Astrocyte of the spinal cord (primary cell): ENCODE measurements around the gene ITGA1.

Experiments
- DNase-seq: peaks from one replicate; pipeline ENCODE4 v3.0.0; 2011; ENCODE audit warnings: low read depth, low spot score
- H3K4me3 ChIP-seq: 2 replicates; pipeline ENCODE4 v1.5.1; 2011; ENCODE audit warnings: low read depth, mild to moderate bottlenecking, low read length, moderate library complexity
- CTCF ChIP-seq: IDR thresholded peaks from 2 replicates; pipeline ENCODE4 v1.5.1; 2012; ENCODE audit warnings: low read depth, mild to moderate bottlenecking, low read length, inconsistent platforms
- in situ Hi-C: cut with HindIII; loops from 2 replicates; pipeline ENCODE4 v1.10.0; 2017; ENCODE audit warnings: low sequenced_read_pairs

ITGA1 gene

GRCh38 chr5:52821901-52822300 is 34.2 kb downstream of the ITGA1 start:
- TF ChIP-seq CTCF = no peak
- in situ Hi-C loops = no loop called here
- no peak for DNase-seq
- no peak overlapping the region for H3K4me3 ChIP-seq

- no peak for DNase-seq
- in situ Hi-C loops = no loop called here
- no peak overlapping the region for H3K4me3 ChIP-seq
- no peak for TF ChIP-seq CTCF
These were observed 34.7 kb downstream of the ITGA1 start for GRCh38 chr5:52822437-52822836.

- in situ Hi-C loops = no loop called here
- H3K4me3 ChIP-seq = no peak overlapping the region
- no peak for DNase-seq
- TF ChIP-seq CTCF = no peak
These were observed 37.1 kb downstream of the ITGA1 start for GRCh38 chr5:52824827-52825226.

GRCh38 chr5:52825826-52826225 is 38.1 kb downstream of the ITGA1 start:
- TF ChIP-seq CTCF = no peak
- no peak overlapping the region for H3K4me3 ChIP-seq
- in situ Hi-C loops = no loop called here
- DNase-seq = no peak

- H3K4me3 ChIP-seq = no peak overlapping the region
- DNase-seq = no peak
- in situ Hi-C loops = no loop called here
- no peak for TF ChIP-seq CTCF
These were observed 40.1 kb downstream of the ITGA1 start for GRCh38 chr5:52827815-52828214.

GRCh38 chr5:52829664-52830063 is 41.9 kb downstream of the ITGA1 start:
- no peak overlapping the region for H3K4me3 ChIP-seq
- no peak for DNase-seq
- in situ Hi-C loops = no loop called here
- no peak for TF ChIP-seq CTCF

- no peak overlapping the region for H3K4me3 ChIP-seq
- in situ Hi-C loops = no loop called here
- no peak for DNase-seq
- TF ChIP-seq CTCF = no peak
These were observed 42.9 kb downstream of the ITGA1 start for GRCh38 chr5:52830650-52831049.
